AG04450 (cell line): Measurements from ENCODE around the gene CCDC6. TPM values are rescaled to one million over a fixed set of nuclear protein-coding genes. Genes with fewer than 3 reads are reported as not detected.

ENCODE experiments used
- CTCF ChIA-PET: fragments of 300-600, 350-600 bp; formaldehyde crosslinking; extraction: SDS; loops from one replicate; lab custom pipeline; 2022; ENCODE audit warnings: antibody characterized with exemption, inconsistent platforms; lab: Charles Lee
- POLR2A ChIA-PET: fragments of 350-600 bp; formaldehyde crosslinking; extraction: SDS; loops from one replicate; lab custom pipeline; 2021; ENCODE audit warnings: antibody characterized with exemption, inconsistent platforms; lab: Yijun Ruan, JAX
- DNase-seq: peaks from one replicate; pipeline ENCODE4 v3.0.0-alpha.2; 2011; ENCODE audit warnings: low read depth, low spot score
- H3K27ac ChIP-seq: one replicate; pipeline ENCODE4 v1.5.1; 2012; ENCODE audit warnings: low read depth, low read length, control low read depth
- H3K27me3 ChIP-seq: one replicate; pipeline ENCODE4 v1.6.0; 2012; ENCODE audit warnings: low read length; ENCODE audit not compliant: control insufficient read depth, insufficient read depth
- H3K4me3 ChIP-seq: 2 replicates; pipeline ENCODE4 v1.5.1; 2011; ENCODE audit warnings: mild to moderate bottlenecking, low read depth, low read length, control low read depth
- H3K9me3 ChIP-seq: 2 replicates; pipeline ENCODE4 v1.5.1; 2012; ENCODE audit warnings: low read length; ENCODE audit not compliant: control insufficient read depth, insufficient read depth
- polyA plus RNA-seq: library from polyadenylated mRNA; depleted of rRNA; stranded (reverse); fragments of >200 nt; gene quantifications from 2 replicates; pipeline ENCODE4 v1.2.3, GENCODE V29; 2011
- TF ChIP-seq, protein P1 (sequence below): IDR thresholded peaks from 2 replicates; pipeline ENCODE4 v1.5.1; 2011; ENCODE audit warnings: low read depth, low read length, control low read depth, inconsistent platforms

CCDC6 gene
- polyA plus RNA-seq, 1 experiment, result 51.1 TPM

DNA sequence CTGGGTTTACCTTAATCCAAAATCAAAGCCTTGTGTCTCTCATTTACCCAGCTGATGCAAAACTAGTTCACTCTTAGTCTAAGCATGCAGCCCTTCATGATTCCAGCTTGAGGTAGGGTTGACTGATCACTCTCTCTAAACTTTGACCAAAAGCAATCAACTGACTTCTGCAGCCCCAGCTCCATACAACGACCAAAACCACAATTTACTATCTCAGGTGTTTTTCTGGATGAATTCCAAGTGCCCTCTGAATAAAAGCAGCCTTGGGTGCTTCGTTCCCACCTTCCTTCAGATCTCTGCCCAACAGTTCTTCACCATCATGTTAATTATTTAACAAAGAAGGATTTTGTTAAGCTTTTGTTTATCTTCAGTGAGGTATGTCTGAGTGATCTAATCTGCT is 62.6 kb downstream of the CCDC6 start:
- POLR2A ChIA-PET, result interaction anchor here (0.7 kb wide), 1 partner anchor 25 kb away, joined by 6 read pairs; no protein-coding TSS in a partner anchor
- no peak for DNase-seq

DNA sequence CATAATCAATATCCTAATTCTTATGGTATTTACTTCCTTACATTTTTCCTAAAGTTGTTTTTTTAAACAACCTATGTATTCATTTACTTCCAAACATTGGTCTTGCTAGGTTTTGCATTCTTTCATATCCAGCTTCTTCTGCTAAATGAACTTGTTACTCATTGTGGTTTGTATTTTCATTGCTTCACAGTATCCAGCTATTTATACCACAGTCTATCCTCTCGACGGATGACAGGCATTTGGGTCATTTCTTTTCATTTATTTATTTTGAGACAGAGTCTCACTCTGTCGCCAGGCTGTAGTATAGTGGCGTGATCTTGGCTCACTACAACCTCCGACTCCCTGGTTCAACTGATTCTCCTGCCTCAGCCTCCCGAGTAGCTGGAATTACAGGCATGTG is 66.8 kb downstream of the CCDC6 start:
- ChIA-PET POLR2A (no interaction called here), CTCF (interaction anchor here (0.5 to 1.6 kb wide), 4 partner anchors 9 to 261 kb away, joined by 3 to 18 read pairs (median 4); no protein-coding TSS in a partner anchor)
- DNase-seq, result peak; percentile 11

More for the DNA sequence above, 62.6 kb downstream of the CCDC6 start:
- H3K27me3 ChIP-seq, result no peaks in the 10 kb centered on the region
- CTCF ChIA-PET, result interaction anchor here (1.0 to 3.0 kb wide), 4 partner anchors 11 to 61 kb away, joined by 3 to 29 read pairs (median 4); no protein-coding TSS in a partner anchor
- H3K9me3 ChIP-seq, result no peaks in the 10 kb centered on the region
- no peak overlapping the region for H3K4me3 ChIP-seq
- TF ChIP-seq, protein P1, sequence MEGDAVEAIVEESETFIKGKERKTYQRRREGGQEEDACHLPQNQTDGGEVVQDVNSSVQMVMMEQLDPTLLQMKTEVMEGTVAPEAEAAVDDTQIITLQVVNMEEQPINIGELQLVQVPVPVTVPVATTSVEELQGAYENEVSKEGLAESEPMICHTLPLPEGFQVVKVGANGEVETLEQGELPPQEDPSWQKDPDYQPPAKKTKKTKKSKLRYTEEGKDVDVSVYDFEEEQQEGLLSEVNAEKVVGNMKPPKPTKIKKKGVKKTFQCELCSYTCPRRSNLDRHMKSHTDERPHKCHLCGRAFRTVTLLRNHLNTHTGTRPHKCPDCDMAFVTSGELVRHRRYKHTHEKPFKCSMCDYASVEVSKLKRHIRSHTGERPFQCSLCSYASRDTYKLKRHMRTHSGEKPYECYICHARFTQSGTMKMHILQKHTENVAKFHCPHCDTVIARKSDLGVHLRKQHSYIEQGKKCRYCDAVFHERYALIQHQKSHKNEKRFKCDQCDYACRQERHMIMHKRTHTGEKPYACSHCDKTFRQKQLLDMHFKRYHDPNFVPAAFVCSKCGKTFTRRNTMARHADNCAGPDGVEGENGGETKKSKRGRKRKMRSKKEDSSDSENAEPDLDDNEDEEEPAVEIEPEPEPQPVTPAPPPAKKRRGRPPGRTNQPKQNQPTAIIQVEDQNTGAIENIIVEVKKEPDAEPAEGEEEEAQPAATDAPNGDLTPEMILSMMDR, result no peak
- no peak overlapping the region for H3K27ac ChIP-seq

GRCh38 chr10:59838085-59838789 is 68.1 kb downstream of the CCDC6 start:
- TF ChIP-seq, protein P1, result no peak

More for the DNA sequence above, 66.8 kb downstream of the CCDC6 start:
- no peak overlapping the region for H3K4me3 ChIP-seq
- TF ChIP-seq, protein P1, result no peak
- H3K9me3 ChIP-seq, result no peaks in the 10 kb centered on the region
- no peaks in the 10 kb centered on the region for H3K27me3 ChIP-seq
- H3K27ac ChIP-seq, result peak overlapping the region; percentile 21

GRCh38 chr10:59833810-59834209 is 72.5 kb downstream of the CCDC6 start:
- H3K4me3 ChIP-seq, result no peak overlapping the region
- H3K9me3 ChIP-seq, result no peaks in the 10 kb centered on the region
- H3K27ac ChIP-seq, result no peak overlapping the region
- H3K27me3 ChIP-seq, result no peaks in the 10 kb centered on the region
- CTCF ChIA-PET, result interaction anchor here (0.6 to 4.6 kb wide), 7 partner anchors 10 to 211 kb away, joined by 3 to 52 read pairs (median 4); partner anchors contain the start of gene CCDC6
- DNase-seq, result no peak
- TF ChIP-seq, protein P1, result no peak
- POLR2A ChIA-PET, result interaction anchor here (0.6 kb wide), 1 partner anchor 10 kb away, joined by 7 read pairs; no protein-coding TSS in a partner anchor

More at GRCh38 chr10:59838085-59838789, 68.1 kb downstream of the CCDC6 start:
- DNase-seq, result no peak
- Histone ChIP-seq H3K4me3 (no peak overlapping the region), H3K9me3 (no peaks in the 10 kb centered on the region), H3K27me3 (no peaks in the 10 kb centered on the region), H3K27ac (no peak overlapping the region)
- ChIA-PET POLR2A (no interaction called here), CTCF (interaction anchor here (1.1 to 1.6 kb wide), 4 partner anchors 8 to 884 kb away, joined by 3 to 18 read pairs (median 6); partner anchors contain the start of gene CCDC6)

DNA sequence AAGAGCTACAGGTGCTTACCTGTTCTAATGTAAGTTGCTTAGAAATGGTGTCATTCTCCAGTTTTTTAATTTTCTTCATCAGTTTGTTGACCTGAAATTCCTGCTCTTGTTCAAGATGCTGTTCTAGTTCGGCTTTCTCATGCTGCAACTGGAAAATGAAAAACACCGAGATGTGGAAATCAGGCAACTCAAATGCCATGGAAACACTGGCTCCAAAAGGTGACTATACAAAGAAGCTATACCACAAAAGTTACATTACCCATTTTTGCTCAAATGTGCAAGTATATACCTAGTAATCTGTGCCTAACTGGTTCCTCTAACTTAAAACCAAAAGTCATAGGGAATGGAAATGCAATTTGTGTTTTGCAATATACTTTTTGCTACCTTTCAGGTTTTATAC is 73.8 kb downstream of the CCDC6 start:
- Histone ChIP-seq H3K27me3 (no peaks in the 10 kb centered on the region), H3K4me3 (no peak overlapping the region), H3K9me3 (no peaks in the 10 kb centered on the region), H3K27ac (no peak overlapping the region)
- TF ChIP-seq, protein P1, result no peak
- no peak for DNase-seq
- ChIA-PET POLR2A (no interaction called here), CTCF (interaction anchor here (0.5 to 4.6 kb wide), 10 partner anchors 10 to 210 kb away, joined by 3 to 58 read pairs (median 18); partner anchors contain the start of gene CCDC6)
